ENCODE data around the gene NCOA5. TPM values are rescaled to one million over a fixed set of nuclear protein-coding genes. Genes with fewer than 3 reads are reported as not detected.

The NCOA5 gene
- polyA plus RNA-seq, 10 donors, result 26.9 to 36.2 (median 30.3) TPM

GRCh38 chr20:46063151-46063550 lies 26.6 kb downstream of the NCOA5 start:
- no peak for DNase-seq

- DNase-seq, result no peak
Observed at GRCh38 chr20:46062621-46063020, 27.1 kb downstream of the NCOA5 start.

- DNase-seq, result no peak
Observed at GRCh38 chr20:46062151-46062550, 27.6 kb downstream of the NCOA5 start.

- no peak for DNase-seq
Observed at GRCh38 chr20:46060975-46061374, 28.8 kb downstream of the NCOA5 start.

GRCh38 chr20:46060301-46060881 lies 29.4 kb downstream of the NCOA5 start:
- peak in 2 of 3 donors; percentile 6 to 30 for DNase-seq

- no peak for DNase-seq
Observed at GRCh38 chr20:46058599-46059281, 31.0 kb downstream of the NCOA5 start.

- DNase-seq, result peak; percentile 9 to 73 (median 40)
Observed at GRCh38 chr20:46057856-46058598, 31.7 kb downstream of the NCOA5 start.

GRCh38 chr20:46056970-46057855 lies 32.5 kb downstream of the NCOA5 start:
- DNase-seq, result peak; percentile 46 to 87 (median 79)

- no peak for DNase-seq
Observed at GRCh38 chr20:46056027-46056833, 33.5 kb downstream of the NCOA5 start.

- no peak for DNase-seq
Observed at GRCh38 chr20:46055269-46055668, 34.5 kb downstream of the NCOA5 start.

- DNase-seq, result no peak
Observed at GRCh38 chr20:46054606-46055005, 35.2 kb downstream of the NCOA5 start.

- no peak for DNase-seq
Observed at GRCh38 chr20:46053416-46053815, 36.3 kb downstream of the NCOA5 start.

- DNase-seq, result no peak
Observed at GRCh38 chr20:46051556-46052308, 38.0 kb downstream of the NCOA5 start.

- DNase-seq, result no peak
Observed at GRCh38 chr20:46050885-46051284, 38.9 kb downstream of the NCOA5 start.

- no peak for DNase-seq
Observed at GRCh38 chr20:46050444-46050843, 39.3 kb downstream of the NCOA5 start.

GRCh38 chr20:46049815-46050214 lies 39.9 kb downstream of the NCOA5 start:
- no peak for DNase-seq

GRCh38 chr20:46049190-46049589 lies 40.6 kb downstream of the NCOA5 start:
- DNase-seq, result no peak

- no peak for DNase-seq
Observed at GRCh38 chr20:46047821-46048220, 41.9 kb downstream of the NCOA5 start.

- DNase-seq, result no peak
Observed at GRCh38 chr20:46046588-46047310, 43.0 kb downstream of the NCOA5 start.

- DNase-seq, result no peak
Observed at GRCh38 chr20:46044896-46045295, 44.9 kb downstream of the NCOA5 start.
